Ammon's horn (tissue), 1 donor: Measurements from ENCODE around the gene CTDP1.
A peak's percentile ranks its signal among the peaks of the same experiment; 100 is the strongest.

Source experiments
- DNase-seq: peaks from one replicate; pipeline ENCODE4 v3.0.0-alpha.2; 2016; ENCODE audit warnings: low spot score

Gene CTDP1

GRCh38 chr18:79643054-79643984 lies 36.3 kb upstream of the CTDP1 start:
- peak; percentile 24 for DNase-seq

- peak; percentile 74 for DNase-seq
Measured at GRCh38 chr18:79644006-79644665, 35.5 kb upstream of the CTDP1 start.

- DNase-seq: peak; percentile 45
Measured at GRCh38 chr18:79644666-79645057, 34.9 kb upstream of the CTDP1 start.

- no peak for DNase-seq
Measured at GRCh38 chr18:79645291-79645983, 34.2 kb upstream of the CTDP1 start.

- no peak for DNase-seq
Measured at GRCh38 chr18:79647307-79647706, 32.3 kb upstream of the CTDP1 start.

- no peak for DNase-seq
Measured at GRCh38 chr18:79650959-79651358, 28.6 kb upstream of the CTDP1 start.

GRCh38 chr18:79657342-79657996 lies 22.1 kb upstream of the CTDP1 start:
- DNase-seq: no peak

- DNase-seq: no peak
Measured at GRCh38 chr18:79658366-79658765, 21.2 kb upstream of the CTDP1 start.

GRCh38 chr18:79659733-79660132 lies 19.9 kb upstream of the CTDP1 start:
- no peak for DNase-seq

GRCh38 chr18:79662034-79662433 lies 17.6 kb upstream of the CTDP1 start:
- DNase-seq: peak; percentile 51

GRCh38 chr18:79662439-79662838 lies 17.2 kb upstream of the CTDP1 start:
- DNase-seq: no peak

- no peak for DNase-seq
Measured at GRCh38 chr18:79664525-79665125, 15.0 kb upstream of the CTDP1 start.

GRCh38 chr18:79668203-79668602 lies 11.4 kb upstream of the CTDP1 start:
- DNase-seq: no peak

GRCh38 chr18:79672490-79673276 lies 6.9 kb upstream of the CTDP1 start:
- no peak for DNase-seq

- DNase-seq: no peak
Measured at GRCh38 chr18:79677221-79677620, 2.4 kb upstream of the CTDP1 start.

GRCh38 chr18:79677840-79678239 lies 1.8 kb upstream of the CTDP1 start:
- DNase-seq: no peak

GRCh38 chr18:79678665-79679551 lies 695 bp upstream of the CTDP1 start:
- DNase-seq: peak; percentile 100

GRCh38 chr18:79680100-79680879 lies 687 bp downstream of the CTDP1 start:
- no peak for DNase-seq

GRCh38 chr18:79680891-79681339 lies 1.3 kb downstream of the CTDP1 start:
- DNase-seq: no peak
